Measurements from ENCODE around the gene TIMP3.

DNA sequence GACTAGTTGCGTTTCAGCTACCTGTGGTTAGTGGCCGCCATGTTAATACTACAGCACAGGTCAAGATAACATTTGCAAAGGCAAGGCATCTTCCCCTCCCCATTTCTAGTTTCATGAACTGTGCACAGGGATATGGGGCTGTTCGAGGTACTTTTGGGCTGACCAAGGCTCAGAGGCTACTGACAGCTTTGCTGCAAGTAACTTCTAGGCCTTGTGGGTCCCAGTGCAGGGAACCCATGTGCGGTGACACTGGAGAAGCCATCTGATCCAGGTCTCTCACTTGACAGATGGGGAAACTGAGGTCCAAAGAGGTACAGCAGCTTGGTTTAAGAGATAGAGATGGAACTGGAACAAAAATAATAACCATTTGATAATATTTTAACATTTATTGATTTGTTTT, 13.6 kb downstream of the TIMP3 start:
- TF ChIP-seq POLR2AphosphoS5 (IDR thresholded peaks at IDR 0.05): peak; percentile 9 to 22
- TF ChIP-seq, protein P1, sequence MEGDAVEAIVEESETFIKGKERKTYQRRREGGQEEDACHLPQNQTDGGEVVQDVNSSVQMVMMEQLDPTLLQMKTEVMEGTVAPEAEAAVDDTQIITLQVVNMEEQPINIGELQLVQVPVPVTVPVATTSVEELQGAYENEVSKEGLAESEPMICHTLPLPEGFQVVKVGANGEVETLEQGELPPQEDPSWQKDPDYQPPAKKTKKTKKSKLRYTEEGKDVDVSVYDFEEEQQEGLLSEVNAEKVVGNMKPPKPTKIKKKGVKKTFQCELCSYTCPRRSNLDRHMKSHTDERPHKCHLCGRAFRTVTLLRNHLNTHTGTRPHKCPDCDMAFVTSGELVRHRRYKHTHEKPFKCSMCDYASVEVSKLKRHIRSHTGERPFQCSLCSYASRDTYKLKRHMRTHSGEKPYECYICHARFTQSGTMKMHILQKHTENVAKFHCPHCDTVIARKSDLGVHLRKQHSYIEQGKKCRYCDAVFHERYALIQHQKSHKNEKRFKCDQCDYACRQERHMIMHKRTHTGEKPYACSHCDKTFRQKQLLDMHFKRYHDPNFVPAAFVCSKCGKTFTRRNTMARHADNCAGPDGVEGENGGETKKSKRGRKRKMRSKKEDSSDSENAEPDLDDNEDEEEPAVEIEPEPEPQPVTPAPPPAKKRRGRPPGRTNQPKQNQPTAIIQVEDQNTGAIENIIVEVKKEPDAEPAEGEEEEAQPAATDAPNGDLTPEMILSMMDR (IDR thresholded peaks at IDR 0.05): no peak

Data from upper lobe of left lung (tissue), 4 donors.